GM12878 (cell line): ENCODE results near the gene EMC1. TPM values are rescaled to one million over a fixed set of nuclear protein-coding genes. Genes with fewer than 3 reads are reported as not detected.
"Not testable (repeated sequence)": the region's sequence is repeated elsewhere in the genome, so short reads cannot be mapped to it uniquely, and the experiment has no call there.

Experiments used
- ATAC-seq: fragments of 200-7000 bp; cut with Tn5 transposase; 3 replicates; pipeline ENCODE4 v1.9.1; 2020; ENCODE audit warnings: mild to moderate bottlenecking, moderate library complexity
- BruUV-seq: library from RNA; stranded (reverse); fragments of 400-500 nt; replicated peaks from 2 replicates; lab custom pipeline; 2021; lab: Mats Ljungman, UMichigan
- CTCF ChIA-PET: fragments of 300-600 bp; sonication (Branson Sonifier 250); formaldehyde crosslinking; extraction: SDS; loops from one replicate; lab custom pipeline; 2021; ENCODE audit warnings: inconsistent platforms; lab: Yijun Ruan, JAX
- POLR2A ChIA-PET: fragments of 350-600 bp; formaldehyde crosslinking; extraction: SDS; loops from one replicate; lab custom pipeline; 2021; ENCODE audit warnings: inconsistent platforms; lab: Charles Lee
- RAD21 ChIA-PET: fragments of 300-600 bp; sonication (Branson Sonifier 250); formaldehyde crosslinking; loops from one replicate; lab custom pipeline; 2023; ENCODE audit warnings: antibody characterized with exemption; ENCODE audit not compliant: unreplicated experiment; lab: Charles Lee
- SMC1A ChIA-PET: fragments of 300-600 bp; sonication (Branson Sonifier 250); formaldehyde crosslinking; loops from one replicate; lab custom pipeline; 2023; ENCODE audit not compliant: unreplicated experiment, uncharacterized antibody; lab: Charles Lee
- DNase-seq: peaks from one replicate; pipeline ENCODE4 v3.0.0-alpha.2; 2011; ENCODE audit warnings: low read depth, low spot score
- FAIRE-seq: peaks from 3 replicates; lab custom pipeline; 2011; peaks lifted over from hg19 to GRCh38; lab: Jason Lieb, UNC
- H2AFZ ChIP-seq: 2 replicates; pipeline ENCODE4 v1.6.0; 2011; ENCODE audit warnings: low read depth, low read length, control low read depth; ENCODE audit not compliant: control insufficient read depth
- H3K27ac ChIP-seq: 2 replicates; pipeline ENCODE4 v1.5.1; 2011; ENCODE audit warnings: control low read depth; ENCODE audit not compliant: control insufficient read depth, insufficient read depth
- H3K27me3 ChIP-seq, 2 experiments: replicated peaks in 1 of 2; 2 replicates each; pipeline versions ENCODE4 v1.6.0 to v1.6.1; 2011; ENCODE audit warnings: low read length in 1 of 2; ENCODE audit not compliant: control insufficient read depth in 2 of 2, insufficient read depth in 2 of 2
- H3K36me3 ChIP-seq, 2 experiments: 2 replicates each; pipeline ENCODE4 v1.5.1; 2011; ENCODE audit warnings: low read length in 1 of 2; ENCODE audit not compliant: control insufficient read depth in 2 of 2, insufficient read depth in 2 of 2
- H3K4me1 ChIP-seq: 2 replicates; pipeline ENCODE4 v1.6.1; 2011; ENCODE audit warnings: mild to moderate bottlenecking, low read length, moderate library complexity, mixed read lengths; ENCODE audit not compliant: control insufficient read depth, insufficient read depth
- H3K4me2 ChIP-seq: 2 replicates; pipeline ENCODE4 v1.6.0; 2011; ENCODE audit warnings: control low read depth; ENCODE audit not compliant: control insufficient read depth, insufficient read depth
- H3K4me3 ChIP-seq: fragments of 200-600 bp; sonication (generic); 2 replicates; pipeline ENCODE4 v1.5.1; 2016
- H3K79me2 ChIP-seq: 2 replicates; pipeline ENCODE4 v1.6.0; 2011; ENCODE audit warnings: low read length; ENCODE audit not compliant: control insufficient read depth, insufficient read depth
- H3K9ac ChIP-seq: 2 replicates; pipeline ENCODE4 v1.8.0; 2011; ENCODE audit warnings: low read length, control low read depth, mixed read lengths; ENCODE audit not compliant: control insufficient read depth, insufficient read depth
- H3K9me3 ChIP-seq: replicated peaks from 3 replicates; pipeline ENCODE4 v1.5.1; 2011; ENCODE audit warnings: mild to moderate bottlenecking, low read length; ENCODE audit not compliant: control insufficient read depth, insufficient read depth
- H4K20me1 ChIP-seq: 2 replicates; pipeline ENCODE4 v1.6.0; 2011; ENCODE audit not compliant: control insufficient read depth, insufficient read depth
- POLR2A ChIP-seq: IDR thresholded peaks from 2 replicates; pipeline ENCODE4 v1.6.1; 2011; ENCODE audit warnings: low read depth, mild to moderate bottlenecking, low read length
- RB1 ChIP-seq: fragments of 450-650 bp; formaldehyde crosslinking; IDR thresholded peaks from 2 replicates; pipeline ENCODE4 v1.6.1; 2017; ENCODE audit warnings: mild to moderate bottlenecking, borderline replicate concordance
- RUNX3 ChIP-seq: IDR thresholded peaks from 2 replicates; pipeline ENCODE4 v1.6.1; 2012; ENCODE audit warnings: low read length, inconsistent platforms
- WGBS: methylation state at CpG from one replicate; pipeline ENCODE4 v1.1.6; 2016; ENCODE audit warnings: low lambda C conversion rate; ENCODE audit not compliant: insufficient replicate concordance, insufficient coverage; ENCODE audit errors: missing lambda C conversion rate; 5-methylcytosine and 5-hydroxymethylcytosine counted together
- in situ Hi-C: fragments of 300-500 bp; cut with MboI; formaldehyde crosslinking; loops from 9 replicates; pipeline ENCODE4 v1.14.3; 2018; ENCODE audit warnings: mixed read lengths
- intact Hi-C: fragments of 100-400 bp; cut with micrococcal nuclease; formaldehyde crosslinking; loops from one replicate; pipeline ENCODE4 v1.14.2; 2022; ENCODE audit not compliant: unreplicated experiment
- polyA plus RNA-seq, 11 experiments: library from polyadenylated mRNA; depleted of rRNA in 4 of 11; unstranded in 6 of 11; stranded (reverse) in 5 of 11; fragments of >200 nt; fragmentation: Nextera tagmentation in 4 of 11; fragmentation: Illumina TruSeq in 1 of 11; extraction: Ambion mirVana in 4 of 11; extraction: Trizol in 1 of 11; gene quantifications; 1 replicate in 1 of 11; 2 replicates in 10 of 11; pipeline versions ENCODE4 v1.2.1 to v1.2.3, GENCODE V29; 2011 to 2016; ENCODE audit warnings: inconsistent platforms in 2 of 11, missing spikeins in 2 of 11, low read depth in 1 of 11
- total RNA-seq, 4 experiments: library from RNA; depleted of rRNA in 3 of 4; stranded (reverse); fragments of >200 nt in 3 of 4; fragmentation: Illumina TruSeq in 1 of 4; extraction: Trizol in 1 of 4; gene quantifications; 2 replicates each; pipeline versions ENCODE4 v1.2.1 to v1.2.3, GENCODE V29; 2013 to 2021

The EMC1 gene
- total and polyA plus RNA-seq, 10 of the 15 experiments (the other 5 are each of a cell fraction or from before 2014, with no cell fraction given) = 12.2 to 43.6 (median 20.6) TPM

DNA sequence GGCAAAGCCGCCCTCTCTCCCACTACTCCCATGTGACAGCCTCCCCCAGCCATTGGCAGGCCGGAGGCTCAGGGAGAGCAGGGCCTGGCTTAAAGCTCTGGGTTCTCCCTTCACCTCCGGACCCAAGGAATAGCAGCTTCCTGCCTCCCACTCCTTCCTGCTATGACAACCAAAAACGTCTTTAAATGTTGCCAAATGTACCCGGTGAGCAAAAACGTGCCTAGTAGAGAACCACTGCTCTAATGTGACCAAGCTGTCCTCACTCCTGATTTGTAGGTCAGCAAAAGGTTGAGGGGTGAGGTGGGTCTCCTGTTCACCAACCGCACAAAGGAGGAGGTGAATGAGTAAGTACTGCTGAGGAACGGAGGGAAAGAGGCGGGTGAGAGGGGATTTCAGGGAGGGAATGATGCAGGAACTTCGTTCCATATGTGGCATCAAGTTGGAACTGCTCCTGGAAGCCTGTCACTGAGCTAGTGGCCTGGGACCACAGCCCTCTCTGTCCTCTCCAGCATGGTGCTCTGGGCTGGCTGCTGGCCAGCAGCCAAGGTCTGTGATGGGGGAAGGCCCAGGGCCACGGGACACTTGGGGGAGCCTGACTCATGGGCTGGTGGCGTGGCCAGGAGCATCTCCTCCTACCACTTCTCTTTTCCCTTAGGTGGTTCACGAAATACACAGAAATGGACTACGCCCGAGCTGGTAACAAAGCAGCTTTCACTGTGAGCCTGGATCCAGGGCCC, 6.0 kb upstream of the EMC1 start:
- ChIA-PET SMC1A (no interaction called here), RAD21 (no interaction called here), POLR2A (no interaction called here)
- in situ Hi-C loops = no loop called here
- no peak for ATAC-seq
- Histone ChIP-seq H3K4me1 (peaks cover 3% of the 10 kb centered on the region; the same call in 1 of the 2 replicates), H3K79me2 (peaks cover 27% of the 10 kb centered on the region), H3K4me3 (no peak overlapping the region), H3K36me3 (peaks cover 33 to 34% of the 10 kb centered on the region in 2 experiments)
- 57% methylated on average over 15 of the region's 15 CpGs for WGBS
- TF ChIP-seq RUNX3 (no peak), POLR2A (peak; percentile 28; the same call in 1 of the 2 replicates), RB1 (no peak)
- TF ChIP-seq, all 136 proteins: peak for 1
- FAIRE-seq (no peak), DNase-seq (no peak)
- no TSS peak for BruUV-seq
- no peaks in the 10 kb centered on the region for H3K9me3 ChIP-seq
- H3K27me3 ChIP-seq = no peaks in the 10 kb centered on the region
- H4K20me1 ChIP-seq = peaks cover 3% of the 10 kb centered on the region; the same call in 1 of the 2 replicates
- intact Hi-C loops = no loop called here
- H3K9ac ChIP-seq = no peak overlapping the region
- no peak overlapping the region for H3K27ac ChIP-seq
- H2AFZ ChIP-seq = no peak overlapping the region
- no peak overlapping the region for H3K4me2 ChIP-seq
- CTCF ChIA-PET = interaction anchor here (0.6 to 0.9 kb wide), 3 partner anchors 16 to 85 kb away, joined by 3 read pairs; no protein-coding TSS in a partner anchor

DNA sequence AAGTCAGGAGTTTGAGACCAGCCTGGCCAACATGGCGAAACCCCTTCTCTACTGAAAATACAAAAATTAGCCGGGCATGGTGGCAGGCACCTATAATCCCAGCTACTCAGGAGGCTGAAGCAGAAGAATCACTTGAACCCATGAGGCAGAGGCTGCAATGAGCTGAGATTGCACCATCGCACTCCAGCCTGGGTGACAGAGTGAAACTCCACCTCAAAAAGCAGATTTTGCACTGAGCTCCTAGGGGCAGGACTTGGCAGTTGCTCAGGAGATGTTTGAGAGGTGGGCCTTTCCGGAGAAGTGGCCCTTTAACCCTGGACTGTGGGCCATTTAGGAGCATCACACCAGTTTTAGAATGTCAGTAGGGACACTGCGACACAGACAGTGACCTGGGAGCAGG, 5.0 kb upstream of the EMC1 start:
- H3K4me2 ChIP-seq, BruUV-seq, H3K27ac ChIP-seq, H3K9ac ChIP-seq, H3K4me1 ChIP-seq, H2AFZ ChIP-seq, ATAC-seq, POLR2A ChIA-PET, H4K20me1 ChIP-seq, RAD21 ChIA-PET, intact Hi-C loops, CTCF ChIA-PET, H3K4me3 ChIP-seq, H3K9me3 ChIP-seq, SMC1A ChIA-PET, FAIRE-seq, DNase-seq, H3K27me3 ChIP-seq, in situ Hi-C loops: not testable (repeated sequence)
- WGBS = 100% methylated on average over 5 of the region's 5 CpGs
- Histone ChIP-seq H3K79me2 (peaks cover 37% of the 10 kb centered on the region), H3K36me3 (peaks cover 33 to 34% of the 10 kb centered on the region in 2 experiments)
